HepG2 (cell line): ENCODE measurements around the gene PAX4. TPM values are rescaled to one million over a fixed set of nuclear protein-coding genes. Genes with fewer than 3 reads are reported as not detected.
"Not testable (repeated sequence)": the region's sequence is repeated elsewhere in the genome, so short reads cannot be mapped to it uniquely, and the experiment has no call there.

ENCODE experiments used
- ATAC-seq: fragments of 200-7000 bp; cut with Tn5 transposase; 3 replicates; pipeline ENCODE4 v1.9.1; 2020; ENCODE audit warnings: mild to moderate bottlenecking, moderate library complexity
- BruUV-seq: library from RNA; stranded (reverse); fragments of 400-500 nt; replicated peaks from 2 replicates; lab custom pipeline; 2021; lab: Mats Ljungman, UMichigan
- CTCF ChIA-PET: fragments of 300-600 bp; formaldehyde crosslinking; extraction: SDS; loops from one replicate; lab custom pipeline; 2021; ENCODE audit warnings: low total read pairs, inconsistent platforms, low intra/inter-chr PET ratio; lab: Yijun Ruan, JAX
- POLR2A ChIA-PET: fragments of 350-600 bp; sonication (Branson Sonifier 250); formaldehyde crosslinking; loops from one replicate; lab custom pipeline; 2020; ENCODE audit warnings: antibody characterized with exemption, inconsistent platforms; lab: Yijun Ruan, JAX
- DNase-seq: peaks from one replicate; pipeline ENCODE4 v3.0.0-alpha.2; 2015; ENCODE audit warnings: low spot score
- FAIRE-seq: peaks from 3 replicates; lab custom pipeline; 2011; peaks lifted over from hg19 to GRCh38; lab: Jason Lieb, UNC
- H2AFZ ChIP-seq: one replicate; pipeline ENCODE4 v1.6.1; 2011; ENCODE audit warnings: low read length, inconsistent platforms
- H3K27ac ChIP-seq: fragments of 300-600 bp; 3 replicates; pipeline ENCODE4 v1.8.0; 2011; ENCODE audit warnings: mixed run types, mild to moderate bottlenecking, mixed read lengths, low read length, inconsistent platforms; ENCODE audit not compliant: insufficient read depth; ENCODE audit errors: extremely low read length
- H3K27me3 ChIP-seq, 2 experiments: fragments of 200-600 bp in 1 of 2; 2 replicates in 1 of 2; 3 replicates in 1 of 2; pipeline versions ENCODE4 v1.6.0 to v1.8.0; 2011; ENCODE audit warnings: low read length in 2 of 2, mild to moderate bottlenecking in 2 of 2, moderate library complexity in 2 of 2, inconsistent platforms in 1 of 2; ENCODE audit not compliant: insufficient read depth in 2 of 2, control insufficient read depth in 1 of 2
- H3K36me3 ChIP-seq, 2 experiments: fragments of 200-600 bp in 1 of 2; replicated peaks in 1 of 2; 2 replicates in 1 of 2; 3 replicates in 1 of 2; pipeline versions ENCODE4 v1.5.1 to v1.8.0; 2011; ENCODE audit warnings: low read length in 2 of 2, inconsistent platforms in 1 of 2; ENCODE audit not compliant: insufficient read depth in 2 of 2, control insufficient read depth in 1 of 2
- H3K4me1 ChIP-seq: 2 replicates; pipeline ENCODE4 v1.5.1; 2012; ENCODE audit warnings: low read length, inconsistent platforms; ENCODE audit not compliant: insufficient read depth
- H3K4me2 ChIP-seq: 2 replicates; pipeline ENCODE4 v1.6.0; 2011; ENCODE audit warnings: low read depth, low read length, inconsistent platforms
- H3K4me3 ChIP-seq, 3 experiments: fragments of 200-600 bp in 1 of 3; sonication (generic), shearing (Covaris generic) in 1 of 3; replicated peaks in 1 of 3; 2 replicates each; pipeline ENCODE4 v1.5.1; 2011 to 2016; ENCODE audit warnings: low read length in 3 of 3, inconsistent platforms in 2 of 3, low read depth in 2 of 3, mild to moderate bottlenecking in 2 of 3, control low read depth in 1 of 3, mixed read lengths in 1 of 3; ENCODE audit not compliant: insufficient read depth in 1 of 3
- H3K79me2 ChIP-seq: one replicate; pipeline ENCODE4 v1.6.1; 2011; ENCODE audit warnings: low read length, inconsistent platforms; ENCODE audit not compliant: insufficient read depth
- H3K9ac ChIP-seq: 2 replicates; pipeline ENCODE4 v1.6.0; 2011; ENCODE audit warnings: mild to moderate bottlenecking, low read depth, low read length, inconsistent platforms; ENCODE audit not compliant: insufficient read depth
- H3K9me3 ChIP-seq: 2 replicates; pipeline ENCODE4 v1.5.1; 2012; ENCODE audit warnings: mild to moderate bottlenecking, low read length
- H4K20me1 ChIP-seq: 2 replicates; pipeline ENCODE4 v1.6.0; 2011; ENCODE audit warnings: inconsistent platforms, mild to moderate bottlenecking, low read length, moderate library complexity; ENCODE audit not compliant: insufficient read depth
- ATM ChIP-seq: fragments of 450-650 bp; IDR thresholded peaks from 2 replicates; pipeline ENCODE4 v1.7.1; 2017; ENCODE audit warnings: mild to moderate bottlenecking, borderline replicate concordance
- BCL6 ChIP-seq: IDR thresholded peaks from 2 replicates; pipeline ENCODE4 v1.6.1; 2016; ENCODE audit warnings: missing genetic modification reagents, missing compliant biosample characterization
- BRCA1 ChIP-seq: sonication (generic); formaldehyde crosslinking; IDR thresholded peaks from 2 replicates; pipeline ENCODE4 v1.4.0; 2020; ENCODE audit warnings: missing genetic modification reagents
- FOXM1 ChIP-seq: sonication (generic); formaldehyde crosslinking; IDR thresholded peaks from 2 replicates; pipeline ENCODE4 v1.5.0; 2020; ENCODE audit warnings: missing genetic modification reagents
- JUNB ChIP-seq: sonication (generic); formaldehyde crosslinking; IDR thresholded peaks from 2 replicates; pipeline ENCODE4 v1.8.0; 2022; ENCODE audit warnings: missing genetic modification reagents, mild to moderate bottlenecking, borderline replicate concordance
- ZFY ChIP-seq: sonication (generic); formaldehyde crosslinking; IDR thresholded peaks from 2 replicates; pipeline ENCODE4 v1.4.0; 2020; ENCODE audit warnings: missing genetic modification reagents
- ZNF274 ChIP-seq: sonication (generic); formaldehyde crosslinking; IDR thresholded peaks from 2 replicates; pipeline ENCODE4 v1.5.1; 2020; ENCODE audit warnings: mild to moderate bottlenecking, missing genetic modification reagents
- ZNF772 ChIP-seq: sonication (generic); formaldehyde crosslinking; IDR thresholded peaks from 2 replicates; pipeline ENCODE4 v1.5.0; 2020; ENCODE audit warnings: mild to moderate bottlenecking, missing genetic modification reagents
- ZNF776 ChIP-seq: sonication (generic); formaldehyde crosslinking; IDR thresholded peaks from 2 replicates; pipeline ENCODE4 v1.4.0; 2020; ENCODE audit warnings: mild to moderate bottlenecking, missing genetic modification reagents
- WGBS: methylation state at CpG from one replicate; pipeline ENCODE4 v1.1.6; 2017; ENCODE audit warnings: low lambda C conversion rate; 5-methylcytosine and 5-hydroxymethylcytosine counted together
- in situ Hi-C: cut with HindIII; loops from 2 replicates; pipeline ENCODE4 v1.10.0; 2017; ENCODE audit warnings: low pct_unique_long_range_greater_than_20kb; ENCODE audit not compliant: extremely low pct_ligation_motif_present
- intact Hi-C: fragments of 100-400 bp; cut with micrococcal nuclease; formaldehyde crosslinking; loops from one replicate; pipeline ENCODE4 v1.10.0; 2022; ENCODE audit not compliant: unreplicated experiment
- polyA plus RNA-seq, 8 experiments: library from polyadenylated mRNA; depleted of rRNA in 3 of 8; stranded (reverse) in 7 of 8; unstranded in 1 of 8; fragments of >200 nt; fragmentation: Illumina TruSeq in 4 of 8; extraction: Trizol in 4 of 8; gene quantifications; 2 replicates each; pipeline versions ENCODE4 v1.2.1 to v1.2.3, GENCODE V29; 2011 to 2016; ENCODE audit warnings: low read depth in 4 of 8, missing spikeins in 1 of 8, mixed read lengths in 1 of 8; ENCODE audit not compliant: insufficient read depth in 1 of 8
- total RNA-seq, 5 experiments: library from RNA; depleted of rRNA; stranded (reverse); fragments of >200 nt; fragmentation: Illumina TruSeq; extraction: Trizol; gene quantifications; 2 replicates each; pipeline ENCODE4 v1.2.3, GENCODE V29; 2016; ENCODE audit warnings: low read depth in 1 of 5

PAX4 gene
- total and polyA plus RNA-seq, 2 of the 13 experiments (the other 11 are each of a cell fraction or from before 2014, with no cell fraction given): not detected

- H3K79me2 ChIP-seq: no peaks in the 10 kb centered on the region
- WGBS: 12% methylated on average over 3 of the region's 3 CpGs
- FAIRE-seq: no peak
- H3K27ac ChIP-seq: no peak overlapping the region
- no peak overlapping the region for H3K4me2 ChIP-seq
- no peak for TF ChIP-seq ATM
- no peak for TF ChIP-seq JUNB (CRISPR knock-in tag)
- TF ChIP-seq ZNF274 (CRISPR knock-in tag): no peak
- TF ChIP-seq BRCA1 (CRISPR knock-in tag): no peak
- no peak for TF ChIP-seq ZFY (CRISPR knock-in tag)
- no peak for TF ChIP-seq BCL6 (CRISPR knock-in tag)
- no peak for TF ChIP-seq ZNF772 (CRISPR knock-in tag)
- no peak for TF ChIP-seq FOXM1 (CRISPR knock-in tag)
- no peak for TF ChIP-seq ZNF776 (CRISPR knock-in tag)
- TF ChIP-seq, all 625 proteins: peak for 0
- in situ Hi-C loops (no loop called here), intact Hi-C loops (no loop called here)
- BruUV-seq: no TSS peak
- Histone ChIP-seq H2AFZ (no peak overlapping the region), H3K9ac (no peak overlapping the region), H3K9me3 (no peaks in the 10 kb centered on the region), H3K36me3 (no peaks in the 10 kb centered on the region), H3K4me3 (no peak overlapping the region), H3K27me3 (no peaks in the 10 kb centered on the region), H4K20me1 (no peaks in the 10 kb centered on the region), H3K4me1 (no peaks in the 10 kb centered on the region)
- CTCF ChIA-PET: no interaction called here
- DNase-seq (no peak), ATAC-seq (no peak)
- POLR2A ChIA-PET: no interaction called here
Observed at GRCh38 chr7:127571741-127572505, 46.0 kb downstream of the PAX4 start.

DNA sequence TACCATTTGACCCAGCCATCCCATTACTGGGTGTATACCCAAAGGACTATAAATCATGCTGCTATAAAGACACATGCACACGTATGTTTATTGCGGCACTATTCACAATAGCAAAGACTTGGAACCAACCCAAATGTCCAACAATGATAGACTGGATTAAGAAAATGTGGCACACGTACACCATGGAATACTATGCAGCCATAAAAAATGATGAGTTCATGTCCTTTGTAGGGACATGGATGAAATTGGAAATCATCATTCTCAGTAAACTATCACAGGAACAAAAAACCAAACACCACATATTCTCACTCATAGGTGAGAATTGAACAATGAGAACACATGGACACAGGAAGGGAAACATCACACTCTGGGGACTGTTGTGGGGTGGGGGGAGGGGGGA, 49.9 kb downstream of the PAX4 start:
- not testable (repeated sequence) for H2AFZ ChIP-seq

More for the DNA sequence above, 49.9 kb downstream of the PAX4 start:
- DNase-seq, intact Hi-C loops, H4K20me1 ChIP-seq, POLR2A ChIA-PET, H3K4me3 ChIP-seq, H3K9ac ChIP-seq, H3K36me3 ChIP-seq, H3K4me2 ChIP-seq, H3K4me1 ChIP-seq, FAIRE-seq, BruUV-seq, H3K27me3 ChIP-seq, in situ Hi-C loops, H3K27ac ChIP-seq, H3K9me3 ChIP-seq, H3K79me2 ChIP-seq, CTCF ChIA-PET, ATAC-seq: not testable (repeated sequence)
- WGBS: no CpG with 5 or more reads among the region's 3 CpGs
